Measurements from ENCODE around the gene ERICH2.

Gene ERICH2

DNA sequence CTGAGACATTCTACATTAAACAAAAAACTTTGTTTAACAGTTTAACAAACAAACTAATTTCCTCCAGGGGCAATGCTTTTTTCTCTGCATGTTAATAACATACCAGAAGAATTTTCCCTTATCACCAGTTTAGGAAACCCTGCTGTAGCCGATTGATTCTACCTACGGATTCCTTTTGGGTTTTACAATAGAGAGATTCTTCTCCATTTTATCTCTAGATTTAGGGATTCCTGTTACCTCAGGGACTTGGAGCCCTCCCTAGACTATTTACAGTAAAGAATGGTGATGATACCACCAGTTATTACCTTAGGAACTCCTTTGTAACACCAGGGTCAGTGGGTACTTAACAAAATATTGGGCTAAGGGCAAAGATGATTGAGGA lies 5.3 kb upstream of the ERICH2 start:
- no peak for DNase-seq

DNA sequence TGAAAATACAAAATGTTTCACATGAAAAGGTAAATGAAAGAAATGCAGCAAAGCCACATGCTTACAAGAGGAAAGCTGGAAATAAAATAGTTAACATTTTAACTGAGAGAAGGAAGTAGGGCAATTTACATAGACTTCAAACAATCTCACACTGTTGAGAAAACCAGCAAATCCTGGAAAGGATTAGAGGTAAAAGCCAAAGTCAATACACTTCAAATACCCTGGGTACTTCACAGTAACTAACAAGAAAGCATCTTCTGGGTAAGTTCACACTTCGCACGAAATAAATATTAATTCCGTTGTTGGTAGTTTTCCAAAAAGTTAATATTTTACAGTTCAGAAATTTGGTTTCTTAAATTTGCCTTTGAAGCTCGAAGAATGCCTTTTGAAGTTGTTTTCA lies 3.5 kb upstream of the ERICH2 start:
- DNase-seq, result no peak

DNA sequence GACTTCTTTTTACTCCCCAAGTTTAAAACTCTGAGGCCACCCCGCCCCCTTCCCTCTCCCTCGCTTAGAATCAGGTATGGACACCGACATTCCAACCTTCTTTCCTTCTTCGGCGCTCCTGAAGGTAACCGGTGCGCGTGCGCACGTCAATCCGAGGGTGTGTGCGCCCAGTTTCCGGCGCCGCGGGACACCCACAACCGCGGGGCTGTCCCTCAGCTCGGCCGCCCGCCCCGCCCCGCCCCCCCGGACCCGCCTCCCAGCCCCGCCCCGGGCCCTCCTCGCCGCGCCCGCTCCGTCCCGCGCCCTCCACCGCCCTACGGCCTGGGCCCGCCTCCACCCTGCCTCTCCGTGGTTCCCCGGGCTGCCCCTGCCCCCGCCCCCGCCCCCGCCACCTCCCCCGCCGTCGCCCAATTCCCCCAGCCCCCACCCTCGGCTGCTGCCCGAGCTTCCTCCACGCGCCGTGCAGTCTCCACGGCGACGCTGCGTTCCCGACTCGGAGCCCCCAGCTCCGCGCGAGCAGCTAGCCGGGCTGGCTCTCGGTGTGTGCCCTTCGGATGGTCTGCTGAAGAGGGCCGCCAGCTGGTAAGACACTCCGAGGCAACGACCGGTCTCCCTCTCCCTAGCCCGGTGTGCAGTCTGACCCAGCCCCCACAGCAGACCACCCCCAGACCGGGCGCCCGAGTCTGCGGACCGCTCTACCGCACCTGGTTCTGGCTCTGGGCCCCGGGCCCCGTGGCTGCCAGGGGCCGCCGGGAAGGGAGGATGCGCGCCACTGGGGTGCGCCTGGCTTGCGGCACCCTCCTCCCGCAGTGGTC lies 635 bp downstream of the ERICH2 start:
- peak; percentile 65 for DNase-seq

DNA sequence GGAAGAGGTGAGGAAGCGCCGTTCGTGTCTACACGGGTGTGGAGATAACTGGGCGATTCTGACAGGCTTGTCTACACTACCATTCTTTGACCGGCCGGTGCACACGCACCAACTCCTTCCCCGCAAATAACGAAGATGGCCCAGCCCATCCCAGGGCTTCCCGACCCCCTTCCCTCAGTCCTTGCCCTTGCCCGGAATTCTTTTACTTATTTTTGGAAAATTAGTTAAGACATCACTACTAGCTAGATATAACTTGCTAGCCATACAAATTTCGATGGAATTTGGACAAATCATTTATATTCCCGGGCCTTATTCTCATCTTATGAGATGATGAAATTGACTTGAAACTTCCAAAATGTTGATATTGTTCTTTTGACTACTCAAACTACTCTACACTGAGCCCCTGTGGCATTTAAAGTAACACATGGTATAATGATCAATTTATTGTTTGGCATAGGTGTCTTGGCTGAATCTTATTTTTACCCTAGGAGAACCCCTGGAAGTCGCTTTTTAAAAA lies 1.3 kb downstream of the ERICH2 start:
- DNase-seq, result no peak

DNA sequence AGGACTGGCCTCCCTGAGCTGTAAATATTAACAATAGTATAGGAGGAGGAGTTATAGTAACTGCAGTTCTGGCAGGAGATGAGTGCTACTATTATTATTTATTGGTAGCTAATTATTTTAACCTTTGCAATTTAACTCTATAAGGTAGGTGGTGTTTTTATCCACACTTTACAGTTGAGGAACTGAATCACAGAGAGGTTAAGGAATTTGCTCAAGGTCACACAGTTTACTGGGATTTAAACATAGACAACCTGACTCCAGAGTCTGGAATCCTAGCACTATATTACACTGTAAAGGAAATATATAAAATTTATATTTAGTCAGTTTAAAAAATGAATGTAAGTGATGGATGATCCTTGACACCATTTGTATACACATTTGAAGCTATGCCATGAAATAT lies 2.1 kb downstream of the ERICH2 start:
- DNase-seq, result no peak

DNA sequence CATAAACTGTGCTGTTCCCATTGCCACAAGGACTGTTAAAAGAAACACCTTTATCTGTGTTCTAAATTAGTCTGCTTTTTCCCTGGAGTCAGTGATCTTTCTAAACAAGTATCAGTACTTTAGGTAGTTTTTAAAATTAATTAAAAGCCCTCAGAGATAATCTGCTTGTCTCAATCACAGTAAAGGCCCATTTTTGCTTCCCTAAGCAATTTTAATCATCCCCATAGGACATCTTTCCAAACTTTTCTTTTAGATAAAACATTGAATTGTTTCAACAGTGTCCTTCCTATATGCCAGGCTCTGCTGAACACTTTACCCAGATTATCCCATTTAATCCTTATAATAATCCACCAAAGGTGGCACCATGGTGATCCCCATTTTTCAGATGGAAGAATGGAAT lies 3.9 kb downstream of the ERICH2 start:
- DNase-seq, result no peak

DNA sequence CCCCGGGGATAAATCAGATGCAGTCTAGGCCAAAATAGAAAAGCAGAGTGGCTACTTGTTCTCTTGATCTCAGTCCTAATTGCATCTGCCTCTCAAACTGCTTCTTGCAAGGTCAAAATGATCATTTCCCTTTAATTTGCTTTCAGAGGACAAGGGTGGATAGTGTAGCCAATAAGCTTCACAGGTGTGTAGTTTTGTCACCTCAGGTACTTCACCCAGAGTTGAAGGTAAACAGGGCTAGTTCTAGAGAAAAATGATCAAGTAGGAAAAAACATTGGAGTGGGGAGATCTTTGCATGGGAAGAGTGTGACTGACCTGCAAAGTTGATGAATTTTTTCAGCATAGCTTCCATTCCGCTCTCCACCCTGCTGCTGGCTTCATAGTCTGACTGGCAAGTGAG lies 8.7 kb downstream of the ERICH2 start:
- DNase-seq, result no peak

DNA sequence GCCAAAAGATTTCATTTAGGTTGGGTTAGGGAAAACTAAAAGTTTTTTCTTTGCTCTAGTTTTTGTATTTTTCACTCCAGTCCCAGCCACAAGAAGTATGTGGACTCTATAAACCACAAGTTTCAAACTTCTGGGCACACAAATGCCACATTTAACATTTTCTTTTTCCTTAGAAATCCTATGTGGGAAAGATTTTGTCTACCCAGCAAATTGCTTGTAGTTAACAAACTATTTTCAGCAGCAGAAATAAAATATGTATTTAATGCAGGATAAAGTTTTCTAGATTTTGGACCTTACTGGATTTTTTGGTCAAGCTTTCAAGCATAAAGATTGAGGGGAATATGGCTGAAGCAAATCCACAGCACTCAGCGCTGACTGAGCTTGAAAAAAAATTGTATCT lies 9.1 kb downstream of the ERICH2 start:
- no peak for DNase-seq

DNA sequence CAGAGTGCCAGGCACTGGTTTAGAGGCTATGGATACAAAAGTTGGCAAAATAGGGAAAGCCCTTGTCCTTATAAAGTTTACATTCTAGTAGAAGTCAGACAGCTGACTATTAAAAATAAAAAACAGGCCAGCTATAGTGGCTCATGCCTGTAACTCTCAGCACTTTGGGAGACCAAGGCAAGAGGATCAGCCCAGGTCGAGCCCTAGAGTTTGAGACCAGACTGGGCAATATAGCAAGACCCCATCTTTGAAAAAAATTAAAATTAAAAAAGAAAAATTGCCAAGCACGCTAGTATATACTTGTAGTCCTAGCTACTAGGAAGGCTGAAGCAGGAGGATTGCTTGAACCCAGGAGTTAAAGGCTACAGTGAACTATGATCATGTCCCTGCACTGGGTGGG lies 12.5 kb downstream of the ERICH2 start:
- DNase-seq, result no peak

DNA sequence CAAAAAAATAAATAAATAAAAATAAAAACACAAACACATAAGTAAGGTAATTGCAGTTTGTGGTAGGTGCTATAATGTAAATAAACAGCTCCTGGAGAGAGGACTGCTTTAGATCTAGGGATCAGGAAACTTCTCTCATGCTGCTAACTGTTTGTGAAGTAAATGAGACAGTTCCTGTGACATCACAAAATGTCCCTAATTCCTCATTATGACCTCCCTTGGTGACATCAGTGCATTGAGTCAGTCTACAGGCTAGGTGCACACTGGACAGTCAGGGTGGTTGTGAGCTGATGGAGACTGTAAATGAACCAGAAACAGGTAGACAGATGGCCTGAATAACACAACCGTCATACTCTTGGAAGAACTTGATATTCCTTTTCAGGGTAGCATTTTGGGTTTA lies 13.4 kb downstream of the ERICH2 start:
- DNase-seq, result no peak

DNA sequence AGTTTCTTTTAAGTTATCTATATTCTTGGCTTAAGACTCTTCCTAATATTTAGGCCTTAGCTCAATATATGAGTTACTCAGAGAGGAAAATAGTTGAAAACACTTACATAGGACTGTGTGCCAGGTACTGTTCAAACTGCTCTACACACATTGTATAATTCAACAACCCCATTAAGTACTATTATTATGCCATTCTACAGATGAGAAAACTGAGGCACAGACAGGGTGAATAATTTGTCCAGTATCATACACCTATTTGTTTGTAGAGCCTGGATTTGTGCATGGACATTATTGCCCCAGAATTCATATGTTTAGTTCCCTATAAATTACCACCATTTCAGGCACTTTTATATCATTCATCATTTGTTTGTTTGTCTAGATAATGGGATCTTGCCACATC lies 28.8 kb downstream of the ERICH2 start:
- DNase-seq, result no peak

DNA sequence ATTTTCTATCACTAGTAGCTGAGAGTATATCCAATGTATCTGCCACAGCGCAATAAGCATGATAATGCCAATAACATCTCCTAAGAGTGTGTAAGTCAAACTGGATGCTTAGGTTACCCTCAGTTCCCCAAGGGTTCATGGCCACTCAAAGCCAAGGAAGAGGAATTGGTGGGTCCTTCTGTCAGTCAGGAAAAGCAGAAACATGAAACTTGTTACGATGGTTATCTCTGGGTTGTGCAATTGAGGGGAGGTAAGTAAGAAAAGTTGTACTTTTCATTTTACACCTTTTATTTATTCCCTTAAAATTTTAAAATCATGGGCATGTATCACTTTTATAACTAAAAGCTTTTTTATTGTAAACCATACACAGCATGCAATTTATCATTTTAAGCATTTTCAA lies 36.4 kb downstream of the ERICH2 start:
- no peak for DNase-seq

DNA sequence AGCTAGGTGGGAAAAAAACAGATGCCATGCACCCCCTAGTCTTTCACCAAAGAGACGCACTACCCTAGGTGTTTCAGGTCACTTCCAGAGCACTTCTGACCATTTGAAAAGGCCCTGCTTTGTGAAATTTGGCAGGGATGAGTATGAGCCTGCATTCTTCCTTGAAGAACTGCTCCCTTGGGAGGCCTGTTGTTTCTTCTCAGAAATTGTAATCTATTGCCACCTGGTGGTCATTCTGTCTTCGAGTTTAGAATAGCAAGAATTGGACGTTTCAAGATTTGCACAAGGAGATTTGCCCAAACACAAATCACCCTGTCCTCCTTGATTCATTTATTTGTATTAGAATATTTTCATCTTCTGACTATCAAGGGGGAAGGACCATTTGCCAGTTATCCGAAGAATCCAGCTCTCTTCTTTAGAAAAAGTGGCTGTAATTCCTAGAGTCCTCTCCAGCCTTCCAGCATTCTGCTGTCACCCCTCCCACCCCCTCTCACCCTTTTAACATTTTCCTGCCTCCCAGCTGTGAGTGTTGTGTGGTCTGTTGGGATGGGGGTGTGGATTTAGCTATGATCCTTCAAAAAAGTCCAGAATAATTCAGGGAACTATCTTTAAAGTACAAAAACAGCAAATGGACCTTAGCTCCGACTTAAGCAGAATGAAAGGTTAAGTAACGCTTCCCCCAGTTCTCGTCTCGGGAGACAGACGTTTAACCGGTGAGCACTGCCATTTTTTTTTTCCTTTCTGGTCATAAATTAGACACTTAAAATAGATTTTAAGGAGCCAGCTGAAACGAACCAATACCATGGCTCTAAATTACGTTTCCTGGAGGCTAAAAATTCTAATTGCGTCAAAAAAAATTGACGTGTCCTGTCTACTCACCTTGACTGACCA lies 42.8 kb downstream of the ERICH2 start:
- DNase-seq, result no peak

DNA sequence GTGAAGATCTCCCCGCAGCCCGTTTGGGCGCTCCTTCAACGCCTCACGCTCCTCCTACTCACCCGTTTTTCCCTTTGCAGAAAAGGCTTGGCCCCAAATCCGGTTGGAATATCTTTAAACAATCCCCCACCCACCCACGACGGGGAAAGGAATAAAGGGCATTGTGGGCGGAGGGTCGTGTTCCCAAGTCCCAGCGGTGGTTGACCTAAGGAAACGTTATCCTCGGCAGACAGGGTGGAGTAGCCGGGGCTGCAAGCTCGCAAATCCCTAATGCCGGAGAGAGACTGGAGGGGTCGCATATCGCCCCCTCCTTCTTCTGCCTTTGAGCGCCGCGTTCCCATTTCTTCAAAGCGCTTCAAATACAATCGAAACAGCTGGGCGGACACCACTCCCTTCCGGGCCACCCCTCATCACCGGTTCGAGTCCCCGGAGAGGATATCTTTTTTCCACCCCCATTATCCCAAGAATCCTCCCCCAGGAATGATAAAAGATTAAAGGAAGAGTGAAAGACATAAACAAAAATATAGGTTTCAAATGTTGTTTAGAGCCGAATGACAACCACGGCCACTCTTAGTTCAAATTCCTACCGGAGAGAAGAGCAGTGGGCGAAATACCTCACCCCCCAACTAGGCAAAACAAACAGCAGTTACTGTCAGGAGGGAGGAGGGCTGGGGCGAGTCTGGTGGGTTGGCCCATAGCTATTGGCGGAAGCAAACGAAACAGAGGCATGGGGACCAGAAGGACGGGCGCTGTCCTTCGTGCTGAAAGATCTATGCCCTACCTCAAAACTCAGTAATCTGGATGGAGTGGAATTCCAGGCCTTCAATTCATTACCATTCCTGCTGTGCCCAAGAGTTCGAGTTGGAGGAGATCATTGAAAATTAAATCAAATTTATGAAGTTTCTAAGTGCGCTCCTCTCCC lies 43.7 kb downstream of the ERICH2 start:
- no peak for DNase-seq

DNA sequence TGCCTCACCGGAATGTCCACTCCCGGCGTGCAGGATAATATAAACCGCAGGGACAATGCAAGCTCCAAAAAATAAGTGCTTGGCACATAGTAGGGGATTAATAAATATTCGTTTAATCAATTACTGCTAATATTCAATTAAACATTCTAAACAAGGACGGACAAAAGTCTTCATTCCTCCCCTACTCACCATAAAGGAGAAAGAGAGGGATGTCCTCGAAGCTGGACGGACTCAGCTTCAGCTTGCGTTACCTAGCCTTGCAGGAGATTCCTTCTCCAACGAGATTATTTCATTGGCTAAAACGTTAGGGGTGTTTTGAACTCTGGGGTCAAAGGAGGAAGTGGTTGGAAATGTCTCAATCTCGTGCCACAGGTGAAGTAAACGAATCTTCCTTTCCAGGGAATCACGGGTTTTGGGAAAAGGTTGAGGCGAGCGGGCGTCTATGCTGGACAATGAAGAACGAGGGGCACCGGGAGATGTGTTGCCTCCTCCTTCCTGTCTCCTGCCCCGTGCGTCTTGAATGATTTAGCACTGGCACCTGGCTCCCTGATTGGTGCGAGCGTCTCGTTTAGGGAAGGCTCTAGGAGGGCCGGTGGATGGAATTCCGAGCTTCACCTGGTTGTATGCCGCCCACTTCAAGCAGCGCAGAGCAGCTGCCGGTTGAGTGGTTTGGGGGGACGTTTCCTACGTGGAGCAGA lies 44.5 kb downstream of the ERICH2 start:
- no peak for DNase-seq

DNA sequence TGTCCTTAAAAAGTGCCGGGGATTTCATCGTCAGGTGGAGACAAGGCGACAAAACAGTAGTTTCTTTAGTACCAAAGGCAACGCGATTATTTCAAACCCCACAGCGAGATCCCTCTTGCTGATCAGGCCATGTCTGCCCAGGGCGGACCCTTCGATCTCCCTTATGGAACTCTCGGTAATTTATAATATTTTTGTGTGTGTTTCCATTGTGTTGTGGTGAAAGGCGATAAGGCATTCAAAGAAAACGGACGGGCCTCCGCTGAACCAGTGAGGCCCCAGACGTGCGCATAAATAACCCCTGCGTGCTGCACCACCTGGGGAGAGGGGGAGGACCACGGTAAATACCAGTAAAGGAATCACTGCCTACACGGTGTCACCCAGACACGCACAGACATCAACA lies 45.1 kb downstream of the ERICH2 start:
- DNase-seq, result no peak

DNA sequence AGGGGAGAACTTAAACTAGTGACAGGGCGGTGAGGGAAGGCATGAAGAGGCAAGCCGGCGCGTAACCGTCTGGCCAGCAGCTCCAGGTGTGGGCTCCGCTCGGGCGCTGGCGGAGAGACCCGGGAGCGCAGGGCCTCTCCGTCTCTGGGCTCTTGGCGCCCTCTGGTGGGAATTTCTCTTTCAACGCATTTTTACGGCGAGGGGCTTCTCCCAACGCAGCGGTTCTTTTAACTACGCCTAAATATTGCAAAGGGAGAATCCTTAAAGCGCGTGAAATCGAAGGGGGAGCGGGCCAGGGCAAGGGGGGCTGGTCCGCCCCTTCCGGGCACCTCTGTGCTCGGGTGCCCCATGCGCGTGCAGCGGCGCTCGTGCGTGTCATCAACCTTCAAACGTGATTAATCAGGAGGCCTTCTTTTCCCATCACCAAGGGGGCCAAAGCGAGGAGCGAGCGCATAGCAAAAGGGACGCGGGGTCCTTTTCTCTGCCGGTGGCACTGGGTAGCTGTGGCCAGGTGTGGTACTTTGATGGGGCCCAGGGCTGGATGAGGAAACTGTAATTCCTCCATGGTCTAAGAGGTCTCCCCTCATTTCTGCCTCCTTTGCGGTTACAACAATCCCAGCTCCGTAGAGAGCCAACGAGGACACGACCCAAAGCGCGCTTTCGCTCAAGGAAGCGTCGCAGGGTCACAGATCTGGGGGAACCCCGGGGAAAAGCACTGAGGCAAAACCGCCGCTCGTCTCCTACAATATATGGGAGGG lies 45.7 kb downstream of the ERICH2 start:
- peak; percentile 63 for DNase-seq

DNA sequence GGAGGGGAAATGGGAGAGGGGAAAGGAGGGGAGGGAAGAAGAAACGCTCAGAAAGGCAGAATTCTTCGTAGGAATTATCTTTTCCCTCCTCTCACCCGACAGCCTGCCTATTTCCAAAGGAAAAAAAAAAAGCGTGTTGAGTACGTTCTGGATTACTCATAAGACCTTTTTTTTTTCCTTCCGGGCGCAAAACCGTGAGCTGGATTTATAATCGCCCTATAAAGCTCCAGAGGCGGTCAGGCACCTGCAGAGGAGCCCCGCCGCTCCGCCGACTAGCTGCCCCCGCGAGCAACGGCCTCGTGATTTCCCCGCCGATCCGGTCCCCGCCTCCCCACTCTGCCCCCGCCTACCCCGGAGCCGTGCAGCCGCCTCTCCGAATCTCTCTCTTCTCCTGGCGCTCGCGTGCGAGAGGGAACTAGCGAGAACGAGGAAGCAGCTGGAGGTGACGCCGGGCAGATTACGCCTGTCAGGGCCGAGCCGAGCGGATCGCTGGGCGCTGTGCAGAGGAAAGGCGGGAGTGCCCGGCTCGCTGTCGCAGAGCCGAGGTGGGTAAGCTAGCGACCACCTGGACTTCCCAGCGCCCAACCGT lies 46.4 kb downstream of the ERICH2 start, which contains the start of gene GAD1:
GAD1 (plus strand) TSS at position 384 of the 589 bp plus-strand sequence. CDS start 1,705 bp downstream, outside the sequence.
- DNase-seq, result no peak

DNA sequence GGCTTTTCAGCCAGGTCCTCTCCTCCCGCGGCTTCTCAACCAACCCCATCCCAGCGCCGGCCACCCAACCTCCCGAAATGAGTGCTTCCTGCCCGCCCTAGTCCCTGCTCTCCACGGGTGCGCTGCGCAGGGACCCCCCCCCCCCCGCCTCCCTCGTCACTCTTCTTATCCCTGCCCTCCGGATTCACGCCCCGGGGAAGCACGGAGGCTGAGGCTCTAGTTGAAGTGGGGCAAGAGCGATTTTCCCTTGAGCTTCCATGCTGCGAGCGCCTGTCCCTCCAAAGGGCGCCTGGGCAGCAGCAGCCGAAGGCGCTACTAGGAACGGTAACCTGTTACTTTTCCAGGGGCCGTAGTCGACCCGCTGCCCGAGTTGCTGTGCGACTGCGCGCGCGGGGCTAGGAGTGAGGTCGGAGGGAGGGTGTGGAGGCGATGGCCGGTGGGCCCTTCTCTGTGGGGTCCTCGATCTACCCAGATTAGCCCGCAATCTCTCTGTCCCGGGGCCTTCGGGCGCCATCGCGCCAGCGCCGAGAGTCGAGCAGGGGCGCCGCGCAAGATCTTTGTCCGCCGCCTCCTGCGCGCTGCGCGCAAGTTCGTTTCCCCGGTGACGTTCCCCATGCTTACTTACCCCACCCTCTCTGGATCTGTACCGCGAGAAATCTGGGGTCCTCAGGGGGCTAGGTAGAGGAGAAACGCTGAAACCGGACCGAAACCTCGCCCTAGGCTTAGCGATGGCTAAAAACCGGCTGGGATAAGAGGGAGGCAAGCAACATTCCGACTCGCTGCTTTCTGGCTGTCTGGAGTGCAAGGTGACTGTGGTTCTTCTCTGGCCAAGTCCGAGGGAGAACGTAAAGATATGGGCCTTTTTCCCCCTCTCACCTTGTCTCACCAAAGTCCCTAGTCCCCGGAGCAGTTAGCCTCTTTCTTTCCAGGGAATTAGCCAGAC lies 47.2 kb downstream of the ERICH2 start:
- DNase-seq, result no peak
